NOMO-1 (cell line): ENCODE results near the gene PKD2L2.
"Not testable (repeated sequence)": the region's sequence is repeated elsewhere in the genome, so short reads cannot be mapped to it uniquely, and the experiment has no call there.

Experiments used
- DNase-seq, 2 experiments: peaks; one replicate each; lab custom pipeline; 2025; ENCODE audit not compliant: unreplicated experiment in 2 of 2; lab: John Stamatoyannopoulos, UW

PKD2L2 gene

DNA sequence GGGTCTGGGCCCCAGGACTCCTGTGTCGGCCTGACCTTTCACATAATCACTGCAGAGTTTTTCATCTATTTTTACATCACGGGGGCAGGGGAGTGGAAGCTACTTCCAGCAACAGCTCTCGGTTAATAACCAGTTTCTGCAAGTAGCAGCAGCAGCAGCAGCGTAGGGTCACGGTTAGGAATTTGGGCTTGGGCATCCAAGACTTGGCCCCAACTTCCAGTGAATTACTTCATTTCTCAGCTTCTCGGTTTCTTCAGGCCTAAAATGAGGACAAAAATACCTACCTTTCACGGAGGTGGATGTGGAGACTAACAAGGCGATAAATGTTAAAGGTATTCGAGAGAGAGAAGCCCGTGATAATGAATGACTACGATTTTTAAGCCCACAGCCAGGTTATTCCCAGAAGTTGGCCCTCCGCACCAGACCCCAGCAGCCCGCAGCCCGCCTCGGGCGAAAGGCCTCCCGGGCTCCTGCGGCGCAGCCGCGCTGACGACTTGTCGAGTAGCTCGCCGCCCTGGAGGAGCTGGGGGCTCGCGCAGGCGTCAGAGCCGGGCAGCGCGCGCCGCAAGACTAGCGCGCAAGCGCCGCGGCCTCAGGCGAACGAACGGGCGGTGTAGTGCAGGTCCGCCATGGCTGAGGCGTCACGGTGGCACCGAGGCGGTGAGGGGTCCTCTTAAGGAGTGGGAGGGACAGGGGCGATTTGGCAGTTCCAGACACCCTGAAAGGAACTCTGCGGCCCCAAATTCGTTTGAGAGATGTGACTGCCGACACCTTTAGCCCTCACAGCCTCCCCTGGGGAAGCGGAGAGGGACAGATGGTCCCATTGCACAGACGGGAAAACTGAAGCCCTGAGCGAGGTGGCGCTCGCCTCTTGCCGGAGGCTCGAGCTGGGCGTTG is at the start of gene PKD2L2:
PKD2L2 (plus strand) TSS at position 595 of the 897 bp plus-strand sequence; CDS start at position 630, 35 bp downstream.
- DNase-seq = peak; percentile 81 to 85

GRCh38 chr5:137842296-137842695 is 47.0 kb upstream of the PKD2L2 start:
- DNase-seq = peak in 1 of 2 experiments; percentile 47

- no peak for DNase-seq
Observed at GRCh38 chr5:137843676-137844299, 45.5 kb upstream of the PKD2L2 start.

DNA sequence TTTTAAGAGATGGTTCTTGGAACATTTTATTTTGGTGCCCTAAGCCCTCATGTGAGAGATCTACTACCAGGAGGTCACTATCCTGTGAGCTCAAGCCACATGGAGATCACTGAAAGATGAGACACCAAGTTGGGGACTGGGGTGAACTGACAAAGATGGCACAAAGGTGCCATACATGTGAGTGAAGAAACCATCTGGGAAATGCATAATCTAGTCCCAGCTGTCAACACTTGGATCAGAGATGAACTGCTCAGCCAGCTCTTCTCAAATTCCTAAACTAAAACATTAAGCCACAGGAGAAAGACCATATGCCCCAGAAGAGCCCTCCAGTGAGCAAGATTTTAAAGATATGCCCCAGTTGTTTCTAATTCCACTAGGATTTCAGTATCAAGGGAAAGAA is 43.8 kb upstream of the PKD2L2 start:
- no peak for DNase-seq

- DNase-seq = no peak
Observed at GRCh38 chr5:137847687-137848086, 41.6 kb upstream of the PKD2L2 start.

DNA sequence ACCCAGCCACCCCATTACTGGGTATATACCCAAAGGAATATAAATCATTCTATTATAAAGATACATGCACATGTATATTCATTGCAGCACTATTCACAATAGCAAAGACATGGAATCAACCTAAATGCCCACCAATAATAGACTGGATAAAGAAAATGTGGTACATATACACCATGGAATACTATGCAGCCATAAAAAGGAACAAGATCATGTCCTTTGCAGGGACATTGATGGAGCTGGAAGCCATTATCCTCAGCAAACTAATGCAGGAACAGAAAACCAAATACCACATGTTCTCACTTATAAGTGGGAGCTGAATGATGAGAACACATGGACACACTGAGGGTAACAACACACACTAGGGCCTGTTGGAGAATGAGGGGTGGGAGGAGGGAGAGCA is 36.1 kb upstream of the PKD2L2 start:
- not testable (repeated sequence) for DNase-seq

DNA sequence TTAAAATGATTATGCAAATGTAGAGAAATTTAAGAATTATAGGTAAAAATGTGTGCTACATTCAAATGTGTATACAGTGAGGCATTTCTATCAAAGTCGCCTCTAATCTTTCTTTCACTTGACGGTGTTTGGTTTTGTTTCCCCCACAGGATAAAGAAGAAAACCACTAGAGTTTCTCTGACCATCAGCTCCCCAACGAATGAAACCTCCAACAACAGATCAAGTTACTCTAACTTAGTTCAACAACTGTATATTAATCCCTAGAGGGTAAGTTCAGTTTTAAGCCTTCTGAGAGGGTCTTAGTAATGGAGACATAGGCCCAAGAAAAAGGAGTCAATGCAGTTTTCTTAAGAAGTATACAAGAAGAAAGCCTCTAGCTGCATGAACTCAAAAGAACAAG is 33.1 kb upstream of the PKD2L2 start:
- DNase-seq = no peak

- no peak for DNase-seq
Observed at GRCh38 chr5:137856916-137857862, 32.1 kb upstream of the PKD2L2 start.

GRCh38 chr5:137858223-137858916 is 30.9 kb upstream of the PKD2L2 start:
- peak; percentile 82 to 95 for DNase-seq

DNA sequence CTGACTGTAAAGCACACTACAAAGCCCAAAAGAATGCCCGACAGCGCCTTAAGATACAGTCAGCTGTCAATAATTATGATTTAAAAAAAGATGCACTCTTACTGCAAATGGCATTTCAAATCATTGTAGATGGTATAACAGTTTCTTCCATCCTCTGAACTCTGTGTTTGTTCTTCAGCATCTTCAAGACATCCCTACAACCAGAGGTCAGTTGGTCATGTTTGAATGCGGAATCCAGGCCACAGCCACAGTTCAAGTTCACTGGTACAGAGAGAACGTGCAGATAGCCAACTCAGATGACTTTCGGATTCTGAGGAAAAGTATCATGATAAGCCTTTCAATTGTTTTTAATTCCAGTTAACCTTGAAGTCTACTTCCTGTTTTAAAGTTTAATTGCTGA is 30.3 kb upstream of the PKD2L2 start:
- DNase-seq = no peak

- DNase-seq = no peak
Observed at GRCh38 chr5:137862251-137862650, 27.0 kb upstream of the PKD2L2 start.

DNA sequence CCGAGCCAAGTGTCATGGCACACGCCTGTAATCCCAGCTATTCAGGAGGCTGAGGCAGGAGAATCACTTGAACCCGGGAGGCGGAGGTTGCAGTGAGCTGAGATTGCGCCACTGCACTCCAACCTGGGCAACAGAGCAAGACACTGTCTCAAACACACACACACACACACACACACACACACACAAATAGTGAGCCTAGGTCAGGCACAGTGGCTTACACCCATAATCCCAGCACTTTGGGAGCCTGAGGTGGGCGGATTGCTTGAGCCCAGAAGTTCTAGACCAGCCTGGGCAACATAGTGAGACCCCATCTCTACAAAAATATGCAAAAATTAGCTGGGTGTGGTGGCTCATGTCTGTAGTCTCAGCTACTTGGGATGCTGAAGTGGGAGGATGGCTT is 25.6 kb upstream of the PKD2L2 start:
- not testable (repeated sequence) for DNase-seq

DNA sequence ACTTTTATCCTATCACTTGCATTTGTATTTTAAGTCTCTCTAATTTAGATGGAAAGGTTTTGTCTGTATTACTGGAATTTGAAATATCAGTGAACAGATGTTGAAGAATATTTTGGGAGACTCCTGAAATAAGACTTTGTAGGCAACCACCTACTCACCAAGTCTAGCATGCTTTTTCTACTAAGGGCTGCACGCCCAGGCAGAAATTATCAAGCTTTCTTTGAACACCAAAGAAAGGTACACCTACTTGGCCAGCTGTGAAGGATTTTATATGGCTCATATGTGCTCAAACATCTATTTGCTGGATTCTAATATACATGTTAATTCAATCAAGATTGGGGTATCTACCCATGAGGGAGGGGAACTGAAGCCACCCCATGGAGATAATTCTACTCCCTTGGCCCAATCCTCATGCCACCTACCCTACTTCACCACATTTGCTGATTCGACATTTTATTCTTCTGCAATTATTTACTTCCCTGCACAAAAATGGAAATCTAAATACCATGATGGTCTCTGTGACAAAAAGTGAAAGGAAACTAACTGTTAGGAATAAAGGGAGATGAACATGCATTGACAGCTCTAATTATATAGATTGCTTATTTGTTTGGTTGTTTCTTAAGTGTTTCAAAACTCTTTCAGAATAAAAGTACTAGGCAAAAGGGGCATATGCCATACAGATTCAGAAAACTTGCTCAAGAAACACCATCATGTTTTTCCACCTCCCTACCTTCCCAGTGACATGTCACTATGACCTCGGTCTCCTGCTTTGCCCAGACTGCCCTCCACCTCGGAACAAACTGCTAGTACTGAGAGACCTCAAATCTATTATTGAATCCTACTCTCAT is 22.5 kb upstream of the PKD2L2 start:
- DNase-seq = no peak

DNA sequence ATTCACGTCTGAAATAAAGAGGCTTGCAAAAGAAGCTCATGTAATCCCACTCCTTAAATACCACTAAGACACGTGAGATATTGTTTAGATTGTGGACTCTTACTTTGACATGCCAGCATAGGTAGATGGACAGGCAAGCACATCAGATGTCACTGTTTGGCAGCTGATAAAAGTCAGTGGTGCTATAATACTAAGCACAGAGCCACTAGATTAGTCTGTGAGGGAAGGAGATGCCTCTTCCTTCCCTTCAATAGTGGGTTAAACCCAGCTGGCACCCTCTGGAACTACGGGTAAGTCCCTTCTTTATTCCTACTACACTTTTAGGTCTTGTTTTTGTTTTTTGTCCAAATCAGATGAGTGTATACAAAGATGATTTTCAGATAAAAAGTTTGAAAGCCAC is 21.6 kb upstream of the PKD2L2 start, which contains the start of gene MYOT:
MYOT (plus strand) TSS at position 197 of the 400 bp plus-strand sequence. CDS start 2,792 bp downstream, outside the sequence.
- DNase-seq = no peak

DNA sequence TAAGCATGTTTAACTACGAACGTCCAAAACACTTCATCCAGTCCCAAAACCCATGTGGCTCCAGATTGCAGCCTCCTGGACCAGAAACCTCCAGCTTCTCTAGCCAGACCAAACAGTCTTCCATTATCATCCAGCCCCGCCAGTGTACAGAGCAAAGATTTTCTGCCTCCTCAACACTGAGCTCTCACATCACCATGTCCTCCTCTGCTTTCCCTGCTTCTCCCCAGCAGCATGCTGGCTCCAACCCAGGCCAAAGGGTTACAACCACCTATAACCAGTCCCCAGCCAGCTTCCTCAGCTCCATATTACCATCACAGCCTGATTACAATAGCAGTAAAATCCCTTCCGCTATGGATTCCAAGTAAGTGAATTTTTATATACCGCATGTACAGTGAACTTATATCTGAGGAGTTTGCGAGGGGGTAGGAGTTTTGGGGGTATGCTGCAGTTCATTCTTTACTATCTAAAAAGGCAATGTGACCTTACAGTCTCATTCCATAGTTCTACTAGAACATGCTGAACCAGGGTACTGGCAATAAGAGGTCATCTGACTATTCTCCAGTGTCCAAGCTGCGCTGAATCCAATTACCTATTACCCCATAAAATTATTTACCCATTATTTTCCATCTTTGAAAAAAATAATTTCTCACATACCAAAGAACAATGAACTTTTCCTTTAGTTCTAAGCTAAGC is 18.5 kb upstream of the PKD2L2 start:
- DNase-seq = no peak

GRCh38 chr5:137871571-137871970 is 17.7 kb upstream of the PKD2L2 start:
- DNase-seq = no peak

GRCh38 chr5:137872466-137872865 is 16.8 kb upstream of the PKD2L2 start:
- no peak for DNase-seq

- no peak for DNase-seq
Observed at GRCh38 chr5:137876101-137876500, 13.2 kb upstream of the PKD2L2 start.

DNA sequence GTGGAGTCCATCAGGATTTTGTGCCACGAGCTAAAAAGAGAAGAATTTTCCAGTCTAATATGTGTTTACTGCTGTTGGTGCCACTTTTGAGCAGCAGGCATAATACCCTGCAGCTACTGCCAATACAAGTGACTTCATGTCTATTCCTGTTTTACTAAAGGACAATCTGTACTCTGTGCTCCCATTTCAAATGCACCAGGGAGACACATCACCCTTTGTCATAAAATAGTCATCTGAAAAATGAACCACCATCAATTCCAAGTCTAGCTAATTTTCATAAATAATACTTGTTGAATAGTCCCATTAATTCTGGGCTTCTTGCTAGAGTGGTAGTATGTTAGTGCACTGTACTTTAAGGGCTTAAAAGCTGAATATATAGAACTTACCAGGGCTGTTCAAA is 8.9 kb upstream of the PKD2L2 start:
- no peak for DNase-seq
